Measurements from ENCODE around the gene NOD2.

- no peak for TF ChIP-seq CTCF (IDR thresholded peaks at IDR 0.05)
- no peak for TF ChIP-seq POLR2A (IDR thresholded peaks at IDR 0.05)
These were observed 45.6 kb downstream of the NOD2 start for GRCh38 chr16:50739031-50739430.
